ENCODE measurements around the gene CDH22.

DNA sequence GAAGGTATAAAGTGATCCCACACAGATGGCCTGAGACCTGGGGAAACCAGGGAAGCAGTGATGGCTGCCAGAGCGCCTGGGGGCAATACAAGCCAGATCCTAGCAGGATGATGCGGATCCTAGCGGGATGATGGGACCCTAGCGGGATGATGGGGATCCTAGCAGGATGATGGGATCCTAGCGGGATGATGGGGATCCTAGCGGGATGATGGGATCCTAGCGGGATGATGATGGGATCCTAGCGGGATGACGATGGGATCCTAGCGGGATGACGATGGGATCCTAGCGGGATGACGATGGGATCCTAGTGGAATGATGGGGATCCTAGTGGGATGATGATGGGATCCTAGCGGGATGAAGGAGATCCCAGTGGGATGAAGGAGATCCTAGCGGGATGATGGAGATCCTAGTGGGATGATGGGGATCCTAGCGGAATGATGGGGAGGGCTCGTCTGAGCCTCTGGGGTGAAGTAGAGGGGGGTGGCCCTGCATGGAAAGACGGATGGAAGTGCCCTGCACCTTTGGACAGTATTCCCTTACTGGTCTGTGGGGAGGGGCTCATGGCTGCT lies 44.2 kb upstream of the CDH22 start:
- no peak for TF ChIP-seq POLR2AphosphoS5 (IDR thresholded peaks at IDR 0.05; ENCODE audit: low read depth, low read length)
- TF ChIP-seq, protein P1, sequence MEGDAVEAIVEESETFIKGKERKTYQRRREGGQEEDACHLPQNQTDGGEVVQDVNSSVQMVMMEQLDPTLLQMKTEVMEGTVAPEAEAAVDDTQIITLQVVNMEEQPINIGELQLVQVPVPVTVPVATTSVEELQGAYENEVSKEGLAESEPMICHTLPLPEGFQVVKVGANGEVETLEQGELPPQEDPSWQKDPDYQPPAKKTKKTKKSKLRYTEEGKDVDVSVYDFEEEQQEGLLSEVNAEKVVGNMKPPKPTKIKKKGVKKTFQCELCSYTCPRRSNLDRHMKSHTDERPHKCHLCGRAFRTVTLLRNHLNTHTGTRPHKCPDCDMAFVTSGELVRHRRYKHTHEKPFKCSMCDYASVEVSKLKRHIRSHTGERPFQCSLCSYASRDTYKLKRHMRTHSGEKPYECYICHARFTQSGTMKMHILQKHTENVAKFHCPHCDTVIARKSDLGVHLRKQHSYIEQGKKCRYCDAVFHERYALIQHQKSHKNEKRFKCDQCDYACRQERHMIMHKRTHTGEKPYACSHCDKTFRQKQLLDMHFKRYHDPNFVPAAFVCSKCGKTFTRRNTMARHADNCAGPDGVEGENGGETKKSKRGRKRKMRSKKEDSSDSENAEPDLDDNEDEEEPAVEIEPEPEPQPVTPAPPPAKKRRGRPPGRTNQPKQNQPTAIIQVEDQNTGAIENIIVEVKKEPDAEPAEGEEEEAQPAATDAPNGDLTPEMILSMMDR (IDR thresholded peaks at IDR 0.05): no peak
